GM12878 (cell line): Measurements from ENCODE around the gene MSL3B.

Experiments used
- ATAC-seq: fragments of 200-7000 bp; cut with Tn5 transposase; 3 replicates; pipeline ENCODE4 v1.9.1; 2020; ENCODE audit warnings: mild to moderate bottlenecking, moderate library complexity
- BruUV-seq: library from RNA; stranded (reverse); fragments of 400-500 nt; replicated peaks from 2 replicates; lab custom pipeline; 2021; lab: Mats Ljungman, UMichigan
- CTCF ChIA-PET: fragments of 300-600 bp; sonication (Branson Sonifier 250); formaldehyde crosslinking; extraction: SDS; loops from one replicate; lab custom pipeline; 2021; ENCODE audit warnings: inconsistent platforms; lab: Yijun Ruan, JAX
- POLR2A ChIA-PET: fragments of 350-600 bp; formaldehyde crosslinking; extraction: SDS; loops from one replicate; lab custom pipeline; 2021; ENCODE audit warnings: inconsistent platforms; lab: Charles Lee
- RAD21 ChIA-PET: fragments of 300-600 bp; sonication (Branson Sonifier 250); formaldehyde crosslinking; loops from one replicate; lab custom pipeline; 2023; ENCODE audit warnings: antibody characterized with exemption; ENCODE audit not compliant: unreplicated experiment; lab: Charles Lee
- SMC1A ChIA-PET: fragments of 300-600 bp; sonication (Branson Sonifier 250); formaldehyde crosslinking; loops from one replicate; lab custom pipeline; 2023; ENCODE audit not compliant: unreplicated experiment, uncharacterized antibody; lab: Charles Lee
- DNase-seq: peaks from one replicate; pipeline ENCODE4 v3.0.0-alpha.2; 2011; ENCODE audit warnings: low read depth, low spot score
- FAIRE-seq: peaks from 3 replicates; lab custom pipeline; 2011; peaks lifted over from hg19 to GRCh38; lab: Jason Lieb, UNC
- H2AFZ ChIP-seq: 2 replicates; pipeline ENCODE4 v1.6.0; 2011; ENCODE audit warnings: low read depth, low read length, control low read depth; ENCODE audit not compliant: control insufficient read depth
- H3K27ac ChIP-seq: 2 replicates; pipeline ENCODE4 v1.5.1; 2011; ENCODE audit warnings: control low read depth; ENCODE audit not compliant: control insufficient read depth, insufficient read depth
- H3K27me3 ChIP-seq, 2 experiments: replicated peaks in 1 of 2; 2 replicates each; pipeline versions ENCODE4 v1.6.0 to v1.6.1; 2011; ENCODE audit warnings: low read length in 1 of 2; ENCODE audit not compliant: control insufficient read depth in 2 of 2, insufficient read depth in 2 of 2
- H3K36me3 ChIP-seq, 2 experiments: 2 replicates each; pipeline ENCODE4 v1.5.1; 2011; ENCODE audit warnings: low read length in 1 of 2; ENCODE audit not compliant: control insufficient read depth in 2 of 2, insufficient read depth in 2 of 2
- H3K4me1 ChIP-seq: 2 replicates; pipeline ENCODE4 v1.6.1; 2011; ENCODE audit warnings: mild to moderate bottlenecking, low read length, moderate library complexity, mixed read lengths; ENCODE audit not compliant: control insufficient read depth, insufficient read depth
- H3K4me2 ChIP-seq: 2 replicates; pipeline ENCODE4 v1.6.0; 2011; ENCODE audit warnings: control low read depth; ENCODE audit not compliant: control insufficient read depth, insufficient read depth
- H3K4me3 ChIP-seq: fragments of 200-600 bp; sonication (generic); 2 replicates; pipeline ENCODE4 v1.5.1; 2016
- H3K79me2 ChIP-seq: 2 replicates; pipeline ENCODE4 v1.6.0; 2011; ENCODE audit warnings: low read length; ENCODE audit not compliant: control insufficient read depth, insufficient read depth
- H3K9ac ChIP-seq: 2 replicates; pipeline ENCODE4 v1.8.0; 2011; ENCODE audit warnings: low read length, control low read depth, mixed read lengths; ENCODE audit not compliant: control insufficient read depth, insufficient read depth
- H3K9me3 ChIP-seq: replicated peaks from 3 replicates; pipeline ENCODE4 v1.5.1; 2011; ENCODE audit warnings: mild to moderate bottlenecking, low read length; ENCODE audit not compliant: control insufficient read depth, insufficient read depth
- H4K20me1 ChIP-seq: 2 replicates; pipeline ENCODE4 v1.6.0; 2011; ENCODE audit not compliant: control insufficient read depth, insufficient read depth
- ASH2L ChIP-seq: fragments of 300-600, 200-600 bp; sonication (generic); IDR thresholded peaks from 2 replicates; pipeline ENCODE4 v1.6.1; 2017; ENCODE audit warnings: low read depth, mild to moderate bottlenecking, borderline replicate concordance
- ATF2 ChIP-seq: IDR thresholded peaks from 2 replicates; pipeline ENCODE4 v1.6.1; 2012; ENCODE audit warnings: low read length, inconsistent platforms
- GATAD2B ChIP-seq: fragments of 450-650 bp; conservative IDR thresholded peaks from 2 replicates; pipeline ENCODE4 v1.6.1; 2017; ENCODE audit warnings: low read depth, mild to moderate bottlenecking, moderate library complexity
- NFYB ChIP-seq: IDR thresholded peaks from 2 replicates; pipeline ENCODE4 v1.6.1; 2011; ENCODE audit warnings: low read depth, mild to moderate bottlenecking, low read length, improper control_type of control experiment, moderate library complexity; ENCODE audit not compliant: insufficient read depth
- NKRF ChIP-seq: fragments of 450-650 bp; conservative IDR thresholded peaks from 2 replicates; pipeline ENCODE4 v1.6.1; 2017; ENCODE audit warnings: mild to moderate bottlenecking, moderate library complexity
- RAD21 ChIP-seq: IDR thresholded peaks from 2 replicates; pipeline ENCODE4 v1.6.1; 2011; ENCODE audit warnings: mild to moderate bottlenecking, low read depth, low read length, moderate library complexity; ENCODE audit not compliant: insufficient read depth
- WGBS: methylation state at CpG from one replicate; pipeline ENCODE4 v1.1.6; 2016; ENCODE audit warnings: low lambda C conversion rate; ENCODE audit not compliant: insufficient replicate concordance, insufficient coverage; ENCODE audit errors: missing lambda C conversion rate; 5-methylcytosine and 5-hydroxymethylcytosine counted together
- in situ Hi-C: fragments of 300-500 bp; cut with MboI; formaldehyde crosslinking; loops from 9 replicates; pipeline ENCODE4 v1.14.3; 2018; ENCODE audit warnings: mixed read lengths
- intact Hi-C: fragments of 100-400 bp; cut with micrococcal nuclease; formaldehyde crosslinking; loops from one replicate; pipeline ENCODE4 v1.14.2; 2022; ENCODE audit not compliant: unreplicated experiment
- TF ChIP-seq, protein P1 (sequence below): fragments of 450-650 bp; IDR thresholded peaks from 2 replicates; pipeline ENCODE4 v1.6.1; 2016; ENCODE audit warnings: mild to moderate bottlenecking
- TF ChIP-seq, protein P2 (sequence below): IDR thresholded peaks from 2 replicates; pipeline ENCODE4 v1.6.1; 2011; ENCODE audit warnings: mild to moderate bottlenecking, low read depth, low read length, moderate library complexity; ENCODE audit not compliant: insufficient replicate concordance

MSL3B gene

GRCh38 chr2:233857511-233858141, 10.6 kb downstream of the MSL3B start (continued):
- TF ChIP-seq ATF2 = no peak
- 0 out of 2 replicates have a peak, but pooled peaks have one; percentile 21 for TF ChIP-seq RAD21
- TF ChIP-seq ASH2L = no peak

GRCh38 chr2:233856184-233856583, 12.0 kb downstream of the MSL3B start:
- Histone ChIP-seq H3K9ac (no peak overlapping the region), H3K79me2 (peaks cover 32% of the 10 kb centered on the region), H3K4me1 (peaks cover 7% of the 10 kb centered on the region; the same call in 1 of the 2 replicates), H2AFZ (no peak overlapping the region), H3K9me3 (no peaks in the 10 kb centered on the region), H3K27ac (no peak overlapping the region), H3K4me2 (no peak overlapping the region), H4K20me1 (0 out of 2 replicates have a peak, but pooled peaks cover 2% of the 10 kb centered on the region)
- CTCF ChIA-PET = interaction anchor here (2.0 kb wide), 1 partner anchor 13 kb away, joined by 11 read pairs; no protein-coding TSS in a partner anchor
- ATAC-seq = no peak
- POLR2A ChIA-PET = no interaction called here
- SMC1A ChIA-PET = interaction anchor here (0.6 kb wide), 1 partner anchor 1087 kb away, joined by 3 read pairs; no protein-coding TSS in a partner anchor
- WGBS = 100% methylated on average over 5 of the region's 5 CpGs
- no TSS peak for BruUV-seq
- RAD21 ChIA-PET = no interaction called here
- no peak for DNase-seq
- intact Hi-C loops = no loop called here
- no peak for FAIRE-seq
- TF ChIP-seq NFYB (peak; percentile 69), GATAD2B (no peak), RAD21 (no peak), NKRF (no peak)
- TF ChIP-seq, protein P1, sequence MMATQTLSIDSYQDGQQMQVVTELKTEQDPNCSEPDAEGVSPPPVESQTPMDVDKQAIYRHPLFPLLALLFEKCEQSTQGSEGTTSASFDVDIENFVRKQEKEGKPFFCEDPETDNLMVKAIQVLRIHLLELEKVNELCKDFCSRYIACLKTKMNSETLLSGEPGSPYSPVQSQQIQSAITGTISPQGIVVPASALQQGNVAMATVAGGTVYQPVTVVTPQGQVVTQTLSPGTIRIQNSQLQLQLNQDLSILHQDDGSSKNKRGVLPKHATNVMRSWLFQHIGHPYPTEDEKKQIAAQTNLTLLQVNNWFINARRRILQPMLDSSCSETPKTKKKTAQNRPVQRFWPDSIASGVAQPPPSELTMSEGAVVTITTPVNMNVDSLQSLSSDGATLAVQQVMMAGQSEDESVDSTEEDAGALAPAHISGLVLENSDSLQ = peak; percentile 84
- TF ChIP-seq, protein P2, sequence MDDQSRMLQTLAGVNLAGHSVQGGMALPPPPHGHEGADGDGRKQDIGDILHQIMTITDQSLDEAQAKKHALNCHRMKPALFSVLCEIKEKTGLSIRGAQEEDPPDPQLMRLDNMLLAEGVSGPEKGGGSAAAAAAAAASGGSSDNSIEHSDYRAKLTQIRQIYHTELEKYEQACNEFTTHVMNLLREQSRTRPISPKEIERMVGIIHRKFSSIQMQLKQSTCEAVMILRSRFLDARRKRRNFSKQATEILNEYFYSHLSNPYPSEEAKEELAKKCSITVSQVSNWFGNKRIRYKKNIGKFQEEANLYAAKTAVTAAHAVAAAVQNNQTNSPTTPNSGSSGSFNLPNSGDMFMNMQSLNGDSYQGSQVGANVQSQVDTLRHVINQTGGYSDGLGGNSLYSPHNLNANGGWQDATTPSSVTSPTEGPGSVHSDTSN = peak; percentile 55
- TF ChIP-seq, all 136 proteins: peak for 3
- H3K4me3 ChIP-seq = no peak overlapping the region
- no peaks in the 10 kb centered on the region for H3K27me3 ChIP-seq
- H3K36me3 ChIP-seq = peaks cover 0 to 2% of the 10 kb centered on the region in 2 experiments; a peak in 3 of 4 replicates
- in situ Hi-C loops = no loop called here
